ENCODE results near the gene SEPTIN11. TPM values are rescaled to one million over a fixed set of nuclear protein-coding genes. Genes with fewer than 3 reads are reported as not detected.

The SEPTIN11 gene
- total RNA-seq, 1 donor from 2014 or later: 242 TPM

DNA sequence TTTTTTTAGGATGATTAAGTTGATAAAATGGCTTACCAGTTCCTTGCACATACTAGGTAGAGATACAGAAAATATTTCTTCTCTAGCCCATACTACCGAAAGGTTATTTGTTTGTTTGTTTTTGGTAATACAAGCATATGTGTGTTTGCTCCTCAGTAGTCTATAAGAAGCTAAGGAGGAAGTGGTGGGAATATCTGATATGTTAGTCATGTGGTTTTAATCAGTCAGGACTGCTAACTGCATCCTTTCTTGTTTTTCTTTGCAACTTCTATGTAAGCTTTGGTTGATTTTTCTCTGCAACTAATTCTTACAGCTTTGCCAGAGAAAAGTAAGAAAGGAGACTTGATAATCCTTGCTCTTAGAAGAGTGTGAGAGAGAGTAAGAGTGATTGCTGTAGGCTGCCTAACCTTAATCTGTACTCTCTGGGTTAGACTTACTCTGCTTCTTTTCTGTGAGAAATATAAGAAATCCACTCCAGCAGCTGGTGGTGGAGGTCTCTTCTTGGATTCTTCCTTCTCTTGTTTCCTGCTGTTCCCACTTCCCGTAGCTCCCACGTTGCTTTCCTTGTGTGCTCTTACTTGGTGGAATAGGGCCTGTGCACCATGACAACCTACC lies 28.3 kb downstream of the SEPTIN11 start:
- DNase-seq (ENCODE audit: extremely low read depth, low read depth, low spot score): peak; percentile 41

DNA sequence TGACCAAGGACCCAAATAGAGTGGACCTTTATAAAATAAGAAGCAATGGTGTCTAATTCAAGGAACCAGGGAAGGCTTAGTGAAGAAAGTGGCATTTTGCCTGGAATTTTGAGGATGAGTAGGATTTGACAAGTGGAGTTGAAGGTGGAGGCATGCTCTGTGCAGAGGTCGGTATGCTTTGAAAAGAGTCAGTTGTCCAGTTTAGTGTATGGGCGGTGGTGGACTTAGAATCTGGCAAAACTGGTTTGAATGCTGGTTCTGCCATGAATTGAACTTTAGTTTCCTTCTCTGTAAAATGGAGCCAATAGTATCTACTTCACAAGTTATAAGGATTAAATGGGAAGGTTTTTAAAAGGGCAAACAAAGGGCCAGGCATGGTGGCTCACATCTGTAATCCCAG lies 29.7 kb downstream of the SEPTIN11 start:
- DNase-seq (ENCODE audit: extremely low read depth, low read depth, low spot score): no peak

DNA sequence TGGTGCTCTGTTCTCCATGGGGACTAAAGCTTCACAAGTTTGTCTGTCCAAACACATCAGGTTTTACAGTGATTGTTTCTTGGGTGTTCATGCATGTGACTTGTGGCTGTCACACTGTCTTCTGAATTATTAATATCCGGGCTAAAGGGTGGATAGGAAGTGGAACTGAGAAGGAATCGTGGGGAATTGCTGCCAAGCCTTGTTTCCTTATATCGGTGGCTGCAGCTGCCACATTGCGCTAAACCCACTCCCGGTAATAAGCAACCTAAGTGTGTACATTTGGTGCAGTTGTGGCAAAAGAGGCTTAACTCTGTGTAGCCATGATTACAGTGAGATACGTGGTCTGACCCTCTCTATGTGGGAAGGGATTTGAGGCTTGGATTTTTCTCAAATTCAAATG lies 30.7 kb downstream of the SEPTIN11 start:
- DNase-seq (ENCODE audit: extremely low read depth, low read depth, low spot score): no peak

DNA sequence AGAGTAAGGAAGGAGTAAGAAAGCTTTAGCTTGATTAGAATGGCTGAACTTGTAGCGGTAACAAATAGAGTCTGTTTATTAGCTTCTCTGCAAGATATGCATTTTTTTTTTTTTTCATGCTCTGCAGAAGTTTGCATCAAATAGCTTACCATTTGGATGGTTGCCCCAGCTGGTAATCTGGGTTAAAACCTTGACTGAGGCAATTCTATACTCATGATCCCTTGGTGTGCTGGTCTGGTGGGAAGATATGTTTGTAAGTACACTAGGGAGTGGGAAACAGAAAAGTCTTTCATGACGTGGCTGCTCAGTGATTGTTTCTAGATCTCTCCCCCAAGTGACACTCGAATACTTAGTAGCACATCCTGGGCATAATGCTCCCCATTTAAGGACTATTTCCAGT lies 32.1 kb downstream of the SEPTIN11 start:
- no peak for DNase-seq (ENCODE audit: extremely low read depth, low read depth, low spot score)

DNA sequence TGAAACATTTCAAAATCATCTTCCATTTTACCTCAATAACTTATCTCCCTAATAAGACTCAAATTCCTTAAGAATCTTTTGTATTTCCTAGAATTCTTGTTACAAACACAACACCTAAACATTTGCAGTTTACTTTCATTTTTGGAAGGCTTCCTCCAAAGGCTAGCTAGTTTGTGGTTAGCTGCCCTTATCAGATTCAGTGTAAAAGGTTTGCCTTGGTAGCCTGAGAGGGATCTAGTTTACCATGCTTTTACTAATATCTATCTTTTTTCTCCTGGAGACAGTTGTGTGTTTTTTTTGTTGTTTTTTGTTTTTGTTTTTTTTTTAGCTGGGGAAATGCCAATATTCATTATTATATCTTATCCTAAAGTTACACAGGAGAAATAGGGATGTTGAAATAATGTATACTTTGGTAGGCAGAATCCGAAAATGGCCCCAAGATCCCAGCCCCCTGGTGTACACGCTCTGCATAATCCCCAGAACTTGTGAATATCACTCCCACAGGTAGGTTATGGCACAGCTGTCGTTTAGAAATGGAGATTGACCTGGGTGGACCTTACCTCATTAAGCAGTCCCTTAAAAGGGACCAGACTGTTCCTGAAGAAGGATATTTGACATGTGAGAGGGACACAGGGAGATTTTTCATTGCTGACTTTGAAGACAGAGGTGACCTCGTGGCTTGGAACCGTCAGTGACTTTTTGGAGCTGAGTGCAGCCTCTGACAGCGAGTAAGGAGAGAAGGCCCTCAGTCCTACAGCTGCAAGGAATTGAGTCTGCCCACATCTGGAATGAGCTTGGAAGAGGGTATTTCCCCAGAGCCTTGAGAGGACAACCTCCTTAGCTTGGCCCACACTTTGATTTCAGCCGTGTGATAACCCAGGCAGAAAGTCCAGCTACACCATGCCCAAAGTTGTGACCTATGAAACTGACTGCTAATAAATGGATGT lies 33.4 kb downstream of the SEPTIN11 start:
- DNase-seq (ENCODE audit: extremely low read depth, low read depth, low spot score): no peak

DNA sequence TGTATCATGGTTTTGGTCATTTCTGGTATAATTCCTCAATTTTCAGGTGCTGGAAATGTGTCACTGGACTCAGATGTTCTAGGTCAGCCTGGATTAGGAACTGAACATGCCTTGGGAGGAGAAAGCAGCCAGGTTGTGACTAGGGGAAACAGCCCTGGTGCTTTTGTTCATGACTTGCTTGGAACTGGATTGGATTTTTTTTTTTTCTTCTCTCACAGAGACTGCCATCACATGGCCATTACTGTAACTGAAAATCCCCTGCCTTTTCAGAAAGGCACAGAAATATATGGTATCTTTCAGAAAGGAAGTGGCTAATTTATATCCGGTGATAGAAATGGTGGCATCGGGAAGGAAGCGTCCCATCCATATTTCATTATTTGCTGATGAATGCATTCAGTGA lies 34.6 kb downstream of the SEPTIN11 start:
- DNase-seq (ENCODE audit: extremely low read depth, low read depth, low spot score): peak; percentile 56

DNA sequence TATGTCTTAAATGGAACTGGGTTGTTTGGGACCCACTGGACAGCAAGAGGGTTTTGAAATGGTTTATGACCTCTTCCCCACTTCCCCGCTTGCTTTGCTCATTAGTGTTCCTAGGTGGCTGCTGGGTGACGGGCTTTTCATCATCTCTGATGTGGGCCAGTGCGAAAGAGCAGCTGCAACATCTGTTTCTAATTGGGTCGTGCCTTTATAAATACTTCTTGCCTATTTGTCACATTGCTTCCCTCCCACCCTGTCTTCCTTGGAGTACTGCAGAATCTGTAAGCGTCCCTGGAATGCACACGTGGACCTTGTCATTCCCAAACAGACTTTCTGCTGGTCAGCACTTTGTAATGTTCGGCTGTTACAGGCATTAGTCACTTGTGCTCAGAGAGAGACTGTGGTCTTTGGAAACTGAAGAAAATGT lies 35.2 kb downstream of the SEPTIN11 start:
- peak; percentile 78 for DNase-seq (ENCODE audit: extremely low read depth, low read depth, low spot score)

DNA sequence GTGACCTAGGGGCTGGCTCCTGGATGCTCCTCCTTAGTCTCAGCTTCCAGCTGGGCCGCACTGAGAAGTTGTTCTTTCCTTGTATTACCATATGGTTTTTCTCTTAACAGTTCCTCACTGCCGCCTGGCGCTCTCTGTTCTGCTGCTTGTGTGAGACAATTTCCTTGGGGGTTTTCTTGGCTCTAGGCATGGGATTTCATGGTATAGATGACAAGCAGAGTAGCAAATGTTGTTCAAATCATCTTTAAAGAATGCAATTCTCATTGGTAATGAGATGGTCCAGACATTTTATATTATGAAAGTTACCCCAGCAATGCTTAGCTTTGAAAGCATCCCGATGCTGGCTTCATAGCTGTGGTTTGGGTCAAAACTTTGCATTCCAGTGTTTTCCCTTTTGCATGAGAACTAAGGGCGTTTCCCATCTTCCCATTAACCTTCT lies 37.6 kb downstream of the SEPTIN11 start:
- no peak for DNase-seq (ENCODE audit: extremely low read depth, low read depth, low spot score)

DNA sequence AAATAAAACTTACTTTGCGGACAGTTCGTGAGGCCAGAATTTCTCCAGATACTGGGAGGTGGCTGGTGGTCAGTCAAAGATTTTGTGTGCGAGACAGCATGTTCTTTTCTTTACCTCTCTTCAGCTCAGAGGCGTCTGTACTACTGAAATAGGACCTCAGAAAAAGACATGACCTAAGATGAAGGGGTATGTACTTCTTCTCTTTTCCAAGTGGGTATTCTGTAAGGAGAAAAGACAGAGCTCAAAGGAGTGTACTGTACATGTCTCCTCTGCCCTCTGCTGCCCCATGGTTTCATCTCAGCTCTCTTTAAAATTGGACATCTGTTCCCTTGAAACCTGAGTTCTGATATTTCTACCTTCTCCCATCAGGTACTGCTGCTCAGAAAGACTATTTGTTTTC lies 38.1 kb downstream of the SEPTIN11 start:
- no peak for DNase-seq (ENCODE audit: extremely low read depth, low read depth, low spot score)

DNA sequence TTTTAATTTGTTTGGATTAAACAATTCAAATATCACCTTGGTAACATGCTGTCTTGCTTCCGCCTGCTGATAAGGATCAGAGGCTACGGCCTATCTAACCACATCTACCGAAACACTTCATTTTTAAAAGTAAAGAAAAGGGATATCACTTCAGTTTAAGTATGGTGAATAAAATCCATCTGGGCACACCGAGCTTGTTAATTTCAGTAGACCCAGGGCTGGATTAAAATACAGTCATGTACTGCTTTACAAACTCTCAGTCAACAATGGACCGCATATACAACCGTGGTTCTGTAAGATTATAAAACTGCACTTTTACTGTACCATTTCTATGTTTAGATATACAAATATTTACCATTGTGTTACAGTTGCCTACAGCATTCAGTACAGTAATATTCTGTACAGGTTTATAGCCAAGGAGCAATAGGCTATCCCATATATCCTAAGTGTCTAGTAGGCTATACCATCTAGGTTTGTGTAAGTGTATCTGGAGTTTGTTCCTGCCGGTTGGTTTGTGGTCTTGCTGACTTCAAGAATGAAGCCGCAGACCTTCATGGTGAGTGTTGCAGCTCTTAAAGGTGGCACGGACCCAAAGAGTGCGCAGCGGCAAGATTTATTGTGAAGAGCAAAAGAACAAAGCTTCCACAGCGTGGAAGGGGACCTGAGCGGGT lies 40.0 kb downstream of the SEPTIN11 start:
- no peak for DNase-seq (ENCODE audit: extremely low read depth, low read depth, low spot score)

DNA sequence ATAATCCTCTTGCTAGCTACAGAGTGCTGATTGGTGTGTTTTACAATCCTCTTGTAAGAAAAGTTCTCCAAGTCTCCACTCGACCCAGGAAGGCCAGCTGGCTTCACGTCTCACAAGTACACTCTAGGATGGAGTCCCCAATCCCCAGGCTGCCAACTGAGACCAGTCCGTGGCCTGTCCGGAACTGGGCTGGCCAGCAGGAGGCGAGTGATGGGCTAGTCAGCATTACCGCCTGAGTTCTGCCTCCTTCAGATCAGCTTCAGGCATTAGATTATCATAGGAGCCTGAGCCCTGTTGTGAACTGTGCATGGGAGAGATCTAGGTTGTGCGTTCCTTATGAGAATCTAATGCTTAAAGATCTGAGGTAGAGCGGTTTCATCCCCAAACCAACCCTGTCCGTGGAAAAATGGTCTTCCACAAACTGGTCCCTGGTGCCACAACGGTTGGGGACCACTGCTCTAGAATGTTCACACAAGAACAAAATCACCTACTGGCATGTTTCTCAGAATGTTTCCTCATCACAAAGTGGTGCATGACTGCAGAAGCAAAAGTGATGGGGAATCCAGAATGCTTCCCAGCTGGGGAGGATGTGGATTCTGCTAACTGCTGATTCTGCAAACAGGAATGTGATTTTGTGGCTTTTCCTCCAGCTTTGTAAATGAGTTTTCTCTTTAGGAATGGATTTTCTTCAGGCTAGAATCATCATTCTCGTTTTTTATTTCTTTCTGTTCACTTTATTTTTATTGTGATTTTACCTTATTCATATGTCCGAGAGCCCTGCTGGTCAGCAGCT lies 40.9 kb downstream of the SEPTIN11 start:
- no peak for DNase-seq (ENCODE audit: extremely low read depth, low read depth, low spot score)

DNA sequence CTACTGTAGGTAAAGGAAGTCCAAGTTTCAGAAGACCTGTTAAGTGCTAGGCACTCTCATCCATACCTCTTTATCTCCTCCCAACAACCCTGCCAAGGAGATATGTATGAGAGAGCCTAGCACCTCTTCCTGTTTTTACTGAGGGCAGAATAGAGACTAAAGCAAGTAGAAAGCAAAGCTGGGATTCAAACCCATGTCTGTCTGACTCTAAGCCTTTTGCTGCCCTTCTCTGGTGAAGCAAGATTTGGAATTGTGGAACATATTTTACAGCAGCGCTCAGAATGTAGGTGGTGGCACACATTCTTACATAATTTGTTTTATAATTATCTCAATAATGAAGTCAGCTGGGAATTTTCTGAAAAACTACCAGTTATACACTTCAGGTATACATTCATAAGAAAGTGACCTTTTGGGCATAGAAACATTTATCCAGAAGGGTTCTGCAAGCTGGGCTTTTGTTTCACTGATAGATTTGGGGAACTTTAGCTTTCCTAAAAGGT lies 41.7 kb downstream of the SEPTIN11 start:
- no peak for DNase-seq (ENCODE audit: extremely low read depth, low read depth, low spot score)

DNA sequence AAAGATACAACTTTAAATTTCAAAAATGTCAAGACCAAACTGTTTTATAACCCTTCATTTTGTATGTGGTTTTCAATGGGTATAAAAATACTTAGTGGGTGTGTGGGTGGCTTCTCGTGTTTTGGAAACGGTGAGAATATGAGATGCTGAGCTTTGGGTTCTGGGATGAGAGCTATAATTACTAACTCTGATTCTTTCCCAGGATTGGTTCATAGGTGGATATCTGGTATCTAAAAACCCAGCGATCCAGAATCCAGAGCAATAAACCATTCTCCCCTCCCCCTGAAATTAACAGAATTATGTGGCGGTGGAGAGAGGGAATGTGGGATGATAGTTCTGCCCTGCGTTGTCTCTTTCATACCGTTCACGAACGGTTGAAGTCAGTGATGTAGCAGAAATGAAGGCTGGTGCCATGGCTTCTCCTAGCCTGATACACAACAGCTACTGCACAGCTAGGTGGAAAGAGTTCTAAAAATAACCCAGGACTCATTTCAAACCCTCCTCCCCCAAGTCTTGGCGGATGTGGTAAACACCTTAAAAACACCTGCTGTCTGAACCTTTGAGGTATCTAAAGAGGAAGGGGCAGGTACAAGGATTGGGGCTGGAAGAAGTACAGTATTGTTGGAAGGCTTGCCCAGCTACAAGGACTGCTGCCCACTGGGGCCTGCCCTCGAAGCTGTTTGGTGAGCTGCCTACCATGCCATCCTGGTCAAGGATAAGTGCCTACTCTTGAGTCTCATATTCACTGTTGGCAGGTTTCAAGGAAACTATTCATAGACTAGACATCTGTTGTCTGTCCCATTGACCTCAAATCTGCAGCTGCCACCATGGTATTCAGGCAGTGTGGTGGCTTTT lies 44.5 kb downstream of the SEPTIN11 start:
- no peak for DNase-seq (ENCODE audit: extremely low read depth, low read depth, low spot score)

DNA sequence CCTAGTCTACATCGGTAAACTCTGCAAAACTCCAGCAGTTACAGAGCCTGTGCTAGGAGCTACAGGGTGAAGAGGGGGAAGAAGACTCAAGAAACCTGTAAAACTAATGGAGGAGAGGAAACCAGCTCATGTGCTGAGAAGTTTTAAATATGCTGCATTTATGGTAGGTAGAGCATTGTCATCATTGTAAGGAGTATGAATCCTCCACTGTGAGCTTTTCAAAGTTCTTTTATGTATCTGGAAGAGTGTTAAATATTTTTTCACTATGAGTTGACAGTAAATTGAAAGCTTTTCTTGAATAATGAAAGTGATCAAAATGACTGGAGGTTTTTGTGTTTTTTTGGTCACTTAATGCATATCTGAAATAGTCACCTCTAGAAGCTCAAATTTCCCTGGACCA lies 46.2 kb downstream of the SEPTIN11 start:
- no peak for DNase-seq (ENCODE audit: extremely low read depth, low read depth, low spot score)

DNA sequence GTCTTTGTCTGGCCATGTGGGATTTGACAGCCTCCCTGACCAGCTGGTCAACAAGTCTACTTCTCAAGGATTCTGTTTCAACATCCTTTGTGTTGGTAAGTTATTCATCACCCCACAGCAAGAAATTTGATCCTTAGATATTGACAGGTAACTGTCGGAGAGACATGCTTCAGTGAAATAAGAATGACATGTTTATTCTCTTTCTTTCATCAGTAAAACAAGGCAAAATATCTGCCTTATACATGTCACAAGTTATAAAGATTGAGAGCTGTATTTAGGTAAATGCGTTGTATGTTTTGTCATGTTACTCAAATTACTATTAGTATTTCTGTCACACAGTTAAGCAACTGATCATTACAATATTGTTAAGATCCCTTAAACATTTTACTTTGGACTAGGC lies 46.9 kb downstream of the SEPTIN11 start:
- DNase-seq (ENCODE audit: extremely low read depth, low read depth, low spot score): no peak

DNA sequence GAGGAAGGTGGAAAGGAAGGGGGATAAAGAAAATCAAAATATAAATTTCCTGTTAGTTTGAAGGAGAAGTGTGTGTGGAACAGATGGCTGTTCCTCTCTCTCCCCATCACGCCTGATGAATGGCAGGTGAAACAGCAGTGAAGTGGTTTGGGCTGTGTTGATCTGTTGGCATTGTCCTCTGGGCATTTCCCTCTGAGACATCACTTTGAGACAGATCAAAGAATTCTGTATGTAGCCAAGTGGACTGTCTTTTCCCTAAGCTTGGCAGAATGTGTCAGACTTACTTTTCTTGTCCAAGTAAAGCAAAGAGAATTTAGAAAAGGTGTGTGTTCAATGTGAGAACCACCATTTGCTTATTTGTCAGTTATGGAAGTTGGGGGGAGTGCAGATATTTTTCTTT lies 47.5 kb downstream of the SEPTIN11 start:
- DNase-seq (ENCODE audit: extremely low read depth, low read depth, low spot score): no peak

DNA sequence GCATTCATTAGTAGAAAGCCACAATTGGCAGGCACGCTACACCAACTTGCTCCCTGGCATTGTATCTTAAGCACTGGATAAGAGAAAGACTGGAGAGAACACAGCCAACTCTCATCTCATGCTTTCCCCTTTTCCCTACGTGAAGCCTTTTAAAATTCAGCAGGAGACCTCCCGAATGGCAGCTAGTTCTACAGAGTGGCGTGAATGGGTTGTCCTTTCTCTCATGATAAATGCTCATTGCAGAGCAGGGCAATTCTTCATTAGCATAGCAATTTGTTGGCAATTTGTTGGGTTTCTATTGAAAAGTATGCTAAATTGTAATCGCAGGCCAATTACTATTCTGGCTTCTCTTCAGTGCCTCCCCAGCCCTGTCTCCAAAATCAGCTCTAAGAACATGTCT lies 48.0 kb downstream of the SEPTIN11 start:
- DNase-seq (ENCODE audit: extremely low read depth, low read depth, low spot score): no peak

DNA sequence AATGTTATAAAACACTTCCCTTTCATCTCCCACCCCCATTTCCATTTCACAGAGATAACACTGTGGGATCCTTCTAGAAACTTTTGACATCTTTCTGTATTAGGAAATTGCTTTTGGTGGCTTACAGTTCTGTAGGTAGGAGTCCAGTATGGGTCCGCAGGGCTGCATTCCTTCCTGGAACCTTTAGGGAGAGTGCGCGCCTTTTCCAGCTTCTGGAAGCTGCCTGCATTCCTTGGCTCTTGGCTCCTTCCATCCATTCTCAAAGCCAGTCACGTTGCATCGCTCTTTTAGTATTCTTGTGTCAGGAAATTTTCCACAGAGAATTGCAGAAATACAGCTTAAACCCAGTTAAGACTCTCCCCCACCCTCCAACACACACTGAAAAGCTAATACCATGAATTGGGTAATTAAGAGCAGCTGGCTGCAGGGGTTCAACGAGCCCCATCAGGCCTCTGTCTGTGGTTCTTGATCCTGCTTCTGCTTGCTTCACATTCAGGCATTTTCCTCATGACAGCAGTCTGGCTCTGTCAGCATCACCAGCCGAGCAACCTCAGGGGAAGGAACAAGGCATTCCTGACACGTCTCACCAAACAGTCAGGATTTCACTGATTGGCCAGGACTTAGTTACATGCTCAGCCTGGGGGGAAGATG lies 48.8 kb downstream of the SEPTIN11 start:
- DNase-seq (ENCODE audit: extremely low read depth, low read depth, low spot score): no peak

Measured in glomerular endothelial cell (primary cell).